Hematopoietic multipotent progenitor cell treated with erythropoietin and hydrocortisone succinate and interleukin-3 and kit ligand, for 15 days (in vitro differentiated cells): ENCODE results near the gene OASL.
"Not testable (repeated sequence)": the region's sequence is repeated elsewhere in the genome, so short reads cannot be mapped to it uniquely, and the experiment has no call there.

Experiments used
- DNase-seq: peaks from one replicate; pipeline ENCODE4 v3.0.0-alpha.2; 2015; ENCODE audit warnings: low spot score

Gene OASL

DNA sequence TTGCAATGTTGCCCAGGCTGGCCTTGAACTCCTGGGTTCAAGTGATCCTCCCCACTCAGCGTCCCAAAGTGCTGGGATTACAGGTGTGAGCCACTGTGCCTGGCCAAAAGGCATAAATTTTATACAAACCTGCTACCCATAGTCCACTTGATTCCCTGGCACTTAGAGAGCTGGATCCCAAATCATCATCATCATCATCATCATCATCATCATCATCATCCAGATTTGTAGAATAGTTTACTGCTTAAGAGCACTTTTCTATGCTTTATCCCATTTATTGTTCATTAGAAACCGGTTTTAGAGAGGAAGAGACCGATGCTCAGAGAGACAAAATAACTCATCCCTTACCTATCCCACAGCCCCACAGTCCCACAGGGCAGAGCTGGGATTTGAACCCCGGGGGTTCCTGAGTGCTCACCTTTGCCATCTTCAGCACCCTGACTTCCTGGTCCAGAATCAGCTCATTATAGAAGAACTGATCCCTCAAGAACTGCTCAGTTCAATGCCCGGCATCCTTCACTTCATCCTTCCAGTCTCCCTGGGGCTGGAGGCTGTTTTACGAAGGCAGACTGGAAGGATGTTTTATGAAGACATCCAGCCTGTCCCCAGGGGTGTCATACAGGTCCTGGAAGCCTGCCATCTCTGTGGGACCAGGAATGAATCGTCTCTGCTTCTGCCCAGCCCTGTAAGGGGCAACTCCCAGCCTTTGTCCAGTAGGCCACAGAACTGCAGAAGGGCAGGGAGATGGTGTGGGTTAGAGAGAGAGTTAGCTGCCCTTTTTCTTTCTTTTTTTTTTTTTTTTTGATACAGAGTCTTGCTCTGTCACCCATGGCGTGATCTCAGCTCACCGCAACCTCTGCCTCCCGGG, 20.2 kb upstream of the OASL start:
- DNase-seq: no peak

DNA sequence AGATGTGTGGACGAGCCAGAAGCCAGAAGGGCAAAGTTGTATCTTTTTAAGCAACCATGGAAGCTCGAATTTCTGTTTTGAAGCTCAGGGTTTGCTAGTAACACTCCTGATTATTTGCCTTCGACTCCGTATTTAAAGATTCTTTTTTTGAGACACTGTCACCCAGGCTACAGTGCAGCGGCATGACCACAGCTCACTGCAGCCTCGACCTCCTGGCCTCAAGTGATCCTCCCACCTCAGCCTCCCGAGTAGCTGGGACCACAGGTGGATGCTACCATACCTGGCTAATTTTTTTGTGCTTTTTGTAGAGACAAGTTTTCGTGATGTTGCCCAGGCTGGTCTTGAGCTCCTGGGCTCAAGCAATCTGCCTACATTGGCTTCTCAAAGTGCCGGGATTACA, 18.7 kb upstream of the OASL start:
- DNase-seq: no peak

GRCh38 chr12:121053706-121054105, 14.7 kb upstream of the OASL start:
- no peak for DNase-seq

- peak; percentile 12 for DNase-seq
Measured at GRCh38 chr12:121050725-121051124, 11.7 kb upstream of the OASL start.

DNA sequence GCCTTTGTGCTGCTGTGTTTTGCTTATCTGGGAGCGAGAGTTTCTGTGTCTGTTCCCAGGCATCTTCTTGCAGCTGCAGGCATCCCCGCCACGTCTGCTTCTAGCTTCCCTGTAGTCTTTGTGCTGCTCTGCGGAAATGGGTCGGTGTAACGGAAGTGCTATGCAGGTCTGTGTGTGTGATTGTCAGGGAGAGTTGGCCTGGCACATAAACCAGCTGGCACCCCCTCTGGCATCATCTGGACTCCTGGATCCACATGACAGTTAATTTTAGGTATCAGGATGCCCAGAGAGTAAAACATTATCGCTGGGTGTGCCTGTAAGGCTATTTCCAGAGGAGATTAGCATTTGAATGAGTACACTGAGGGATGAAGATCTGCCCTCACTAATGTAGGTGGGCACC, 9.4 kb upstream of the OASL start:
- no peak for DNase-seq

DNA sequence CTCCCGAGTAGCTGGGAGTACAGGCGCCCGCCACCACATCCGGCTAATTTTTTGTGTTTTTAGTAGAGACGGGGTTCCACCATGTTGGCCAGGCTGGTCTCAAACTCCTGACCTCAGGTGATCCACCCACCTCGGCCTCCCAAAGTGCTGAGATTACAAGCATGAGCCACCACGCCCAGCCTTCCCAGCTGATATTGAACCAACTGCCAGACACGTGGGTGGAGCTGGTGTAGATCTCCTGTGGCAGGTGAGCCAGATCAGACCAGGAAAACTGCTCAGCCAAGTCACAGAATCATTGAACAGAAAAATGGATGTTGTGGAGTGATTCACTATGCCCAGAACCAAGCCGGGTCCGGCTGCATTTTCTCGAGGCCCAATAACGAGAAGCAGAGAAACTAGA, 8.4 kb upstream of the OASL start:
- not testable (repeated sequence) for DNase-seq

DNA sequence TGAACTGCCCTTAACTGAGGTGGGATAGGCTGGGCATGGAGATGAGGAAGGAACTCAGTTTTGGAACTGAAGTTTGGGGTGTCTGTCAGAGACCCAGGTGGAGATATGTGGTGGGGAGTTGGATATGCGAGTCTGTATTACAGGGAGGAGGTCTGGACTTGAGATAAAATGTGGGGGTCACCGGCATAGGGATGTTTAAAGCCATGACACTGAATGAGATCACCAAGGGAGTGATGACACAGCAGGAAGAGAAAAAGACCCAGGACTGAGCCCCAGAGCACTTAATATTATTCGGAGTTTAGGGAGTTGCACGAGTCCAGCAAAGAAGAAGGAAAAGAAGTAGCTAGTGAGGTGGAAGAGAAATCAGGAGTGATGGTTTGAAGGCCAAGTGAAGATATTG, 4.0 kb upstream of the OASL start:
- no peak for DNase-seq

DNA sequence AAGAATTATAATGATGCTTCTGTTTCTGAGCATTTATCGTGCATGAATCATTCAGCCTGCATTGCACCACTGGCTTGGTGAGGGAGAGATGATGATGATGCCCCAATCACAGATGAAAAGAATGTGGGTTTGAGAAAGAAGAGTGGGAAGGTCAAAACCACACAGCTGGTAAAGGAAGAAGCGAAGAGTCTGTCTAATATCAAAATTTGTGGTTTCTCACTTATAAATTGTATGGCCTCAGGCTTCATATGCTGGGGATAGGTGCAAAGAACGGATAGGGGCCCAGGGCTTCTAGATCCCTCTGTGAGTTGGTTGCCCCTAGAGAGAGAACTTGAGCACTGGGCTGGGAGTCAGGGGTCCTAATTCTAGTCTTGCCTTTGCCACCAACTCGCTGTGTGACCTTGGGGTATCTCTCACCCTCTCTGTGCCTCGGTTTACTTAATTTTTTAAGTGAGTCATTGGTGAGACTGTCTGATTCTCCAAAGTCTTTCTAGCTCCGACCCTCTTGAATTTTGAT, 2.2 kb downstream of the OASL start:
- no peak for DNase-seq

GRCh38 chr12:121034616-121035305, 4.3 kb downstream of the OASL start:
- no peak for DNase-seq

DNA sequence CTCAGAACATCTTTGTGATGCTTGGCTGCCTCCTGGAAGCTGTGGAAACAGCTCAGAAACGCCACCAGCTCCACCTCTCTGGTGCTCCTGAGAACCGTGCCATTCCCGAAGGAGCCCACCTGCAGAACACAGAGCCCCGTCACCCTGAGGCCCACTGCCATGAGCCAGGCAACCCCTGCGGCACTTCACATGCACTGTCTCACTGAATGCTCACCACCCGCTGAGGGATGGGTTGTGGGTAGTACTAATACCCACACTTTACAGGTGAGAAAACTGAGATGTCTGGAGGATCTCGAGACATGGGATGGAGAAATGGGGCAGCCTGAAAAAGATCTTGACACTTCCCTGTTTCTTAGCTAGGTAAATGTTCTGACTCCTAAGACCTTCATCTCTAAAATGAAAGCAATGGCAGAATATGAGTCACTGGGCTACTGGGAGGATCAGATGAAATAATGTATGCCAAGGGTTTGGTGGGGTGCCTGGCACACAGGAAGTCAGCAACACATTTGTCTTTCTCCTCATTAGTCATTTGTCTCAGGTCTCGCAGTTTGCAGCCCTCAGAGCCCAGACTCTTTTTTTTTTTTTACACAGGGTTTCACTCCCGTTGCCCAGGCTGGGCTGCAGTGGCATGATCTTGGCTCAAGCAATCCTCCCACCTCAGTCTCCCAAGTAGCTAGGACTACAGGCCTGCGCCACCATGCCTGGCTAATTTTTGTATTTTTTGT, 5.3 kb downstream of the OASL start:
- no peak for DNase-seq

DNA sequence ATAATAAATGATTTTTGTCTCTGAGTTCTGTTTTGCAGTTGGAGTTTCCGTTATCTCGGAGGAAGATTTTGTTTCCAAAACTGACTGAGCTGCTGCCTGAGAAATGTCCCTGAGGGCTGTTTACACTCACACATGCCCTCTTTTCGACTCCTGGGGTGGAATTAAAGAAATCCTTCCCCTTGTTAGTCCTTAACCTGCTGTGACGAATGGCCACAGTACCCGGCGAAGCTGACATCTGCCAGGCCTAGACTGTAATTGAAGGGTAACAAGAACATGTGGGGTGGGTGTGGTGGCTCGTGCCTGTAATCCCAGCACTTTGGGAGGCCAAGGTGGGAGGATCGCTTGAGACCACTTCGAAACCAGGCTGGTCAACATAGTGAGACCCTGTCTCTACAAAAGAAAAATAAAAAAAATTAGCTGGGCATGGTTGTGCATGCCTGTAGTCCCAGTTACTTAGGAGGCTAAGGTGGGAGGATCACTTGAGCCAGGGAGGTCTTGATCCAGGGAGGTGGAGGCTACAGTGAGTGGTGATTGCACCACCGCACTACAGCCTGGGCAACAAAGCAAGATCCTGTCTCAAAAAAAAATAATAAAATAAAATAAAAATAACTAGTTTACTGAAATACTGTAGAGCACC, 8.4 kb downstream of the OASL start:
- no peak for DNase-seq

DNA sequence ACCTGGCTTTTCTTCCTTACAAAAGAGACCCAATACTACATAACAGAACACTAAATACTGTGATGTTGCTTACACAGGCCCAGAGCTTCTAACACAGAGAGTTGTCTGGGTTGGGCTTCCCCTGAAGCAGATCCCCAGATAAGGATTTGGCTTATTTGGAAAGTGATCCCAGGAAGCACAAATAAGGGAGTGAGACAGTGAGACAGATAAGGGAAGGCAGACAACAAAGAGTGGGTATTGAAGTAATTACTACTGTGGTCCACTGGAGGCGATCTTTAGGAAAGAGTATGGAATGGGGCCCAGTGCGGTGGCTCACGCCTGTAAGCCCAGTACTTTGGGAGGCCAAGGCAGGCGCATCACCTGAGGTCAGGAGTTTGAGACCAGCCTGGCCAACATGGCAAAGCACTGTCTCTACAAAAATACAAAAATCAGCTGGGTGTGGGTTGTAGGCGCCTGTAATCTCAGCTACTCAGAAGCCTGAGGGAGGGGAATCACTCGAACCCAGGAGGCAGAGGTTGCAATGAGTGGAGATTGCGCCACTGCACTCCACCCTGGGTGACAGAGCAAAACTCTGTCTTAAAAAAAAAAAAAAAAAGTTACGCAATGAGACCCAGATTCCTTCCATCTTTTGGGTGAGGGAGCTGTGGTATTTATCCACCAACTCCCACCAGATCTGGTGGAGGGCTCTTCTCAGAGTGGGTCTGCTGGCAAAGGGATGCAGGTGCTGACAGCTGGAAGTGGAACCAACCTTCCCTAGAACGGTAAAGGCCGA, 12.6 kb downstream of the OASL start:
- DNase-seq: no peak

GRCh38 chr12:121025442-121026226, 13.4 kb downstream of the OASL start:
- no peak for DNase-seq

DNA sequence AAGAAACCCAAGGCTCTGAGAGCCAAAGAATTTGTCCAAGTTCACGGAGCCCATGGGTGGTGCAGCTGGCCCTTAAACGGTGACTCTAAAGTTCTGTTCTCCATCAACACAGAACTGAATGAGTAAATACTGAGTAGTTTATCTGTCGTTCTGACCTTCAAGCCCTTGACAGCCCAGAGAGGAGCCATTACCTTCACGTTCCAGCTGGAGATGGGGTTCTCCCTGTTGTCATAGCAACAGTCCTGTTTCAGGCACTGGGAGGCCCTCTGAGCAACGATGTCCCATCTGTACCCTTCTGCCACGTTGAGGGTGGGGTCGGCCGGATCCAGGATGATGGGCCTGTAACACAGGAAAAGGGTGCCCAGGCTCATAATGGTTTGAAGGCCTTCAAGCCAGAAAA, 15.2 kb downstream of the OASL start:
- no peak for DNase-seq

GRCh38 chr12:121022713-121023112, 16.3 kb downstream of the OASL start:
- DNase-seq: no peak

- no peak for DNase-seq
Measured at GRCh38 chr12:121021754-121022153, 17.3 kb downstream of the OASL start.

GRCh38 chr12:121018860-121019617, 20.0 kb downstream of the OASL start:
- no peak for DNase-seq

- DNase-seq: no peak
Measured at GRCh38 chr12:121017966-121018491, 21.0 kb downstream of the OASL start.
